Loucy (cell line): ENCODE measurements around the gene AKT1.

Experiments
- H2AFZ ChIP-seq: fragments of 200-600 bp; sonication (generic); 2 replicates; pipeline ENCODE4 v1.6.0; 2016; ENCODE audit warnings: antibody characterized with exemption, mild to moderate bottlenecking, low read length, moderate library complexity
- H3F3A ChIP-seq: fragments of 200-600 bp; 2 replicates; pipeline ENCODE4 v1.6.0; 2016; ENCODE audit warnings: antibody characterized with exemption, low read depth, mild to moderate bottlenecking
- H3K27me3 ChIP-seq: fragments of 200-600 bp; sonication (generic); 2 replicates; pipeline ENCODE4 v1.6.1; 2014; ENCODE audit warnings: low read length, mild to moderate bottlenecking; ENCODE audit not compliant: insufficient read depth, poor library complexity, severe bottlenecking
- H3K36me3 ChIP-seq: fragments of 200-600 bp; sonication (generic); 2 replicates; pipeline ENCODE4 v1.6.1; 2016; ENCODE audit warnings: low read length; ENCODE audit not compliant: insufficient read depth
- H3K4me1 ChIP-seq: fragments of 200-600 bp; sonication (generic); 2 replicates; pipeline ENCODE4 v1.5.1; 2014; ENCODE audit warnings: low read length, mild to moderate bottlenecking; ENCODE audit not compliant: insufficient read depth, poor library complexity, severe bottlenecking
- H3K4me2 ChIP-seq: fragments of 200-600 bp; sonication (generic); 2 replicates; pipeline ENCODE4 v1.6.0; 2014; ENCODE audit warnings: antibody characterized with exemption, low read length, low read depth, mild to moderate bottlenecking; ENCODE audit not compliant: poor library complexity, severe bottlenecking
- H3K4me3 ChIP-seq: fragments of 200-600 bp; sonication (generic); 2 replicates; pipeline ENCODE4 v1.5.1; 2014; ENCODE audit warnings: low read length, mild to moderate bottlenecking, mixed read lengths; ENCODE audit not compliant: poor library complexity, severe bottlenecking
- H3K79me2 ChIP-seq: fragments of 200-600 bp; sonication (generic); 2 replicates; pipeline ENCODE4 v1.6.1; 2014; ENCODE audit warnings: low read length; ENCODE audit not compliant: insufficient read depth
- H3K9ac ChIP-seq: fragments of 200-600 bp; sonication (generic); 2 replicates; pipeline ENCODE4 v1.6.0; 2014; ENCODE audit warnings: mild to moderate bottlenecking, low read depth, low read length, moderate library complexity; ENCODE audit not compliant: poor library complexity, severe bottlenecking
- H3K9me2 ChIP-seq: fragments of 200-600 bp; sonication (generic); replicated peaks from 2 replicates; pipeline ENCODE4 v1.6.1; 2016; ENCODE audit warnings: low read depth, low read length, mixed read lengths
- H3K9me3 ChIP-seq: fragments of 200-600 bp; sonication (generic); 2 replicates; pipeline ENCODE4 v1.6.1; 2014; ENCODE audit warnings: mild to moderate bottlenecking, antibody characterized with exemption, low read length, low read depth; ENCODE audit not compliant: insufficient read depth
- H4K20me1 ChIP-seq: fragments of 200-600 bp; sonication (generic); 2 replicates; pipeline ENCODE4 v1.6.0; 2014; ENCODE audit warnings: antibody characterized with exemption, low read length, mild to moderate bottlenecking; ENCODE audit not compliant: insufficient read depth, poor library complexity, severe bottlenecking
- CTCF ChIP-seq: fragments of 200-600 bp; sonication (generic); conservative IDR thresholded peaks from 2 replicates; pipeline ENCODE4 v1.5.1; 2014; ENCODE audit warnings: mild to moderate bottlenecking, antibody characterized with exemption, low read length
- EZH2phosphoT487 ChIP-seq: fragments of 200-600 bp; IDR thresholded peaks from 2 replicates; pipeline ENCODE4 v1.6.1; 2018; ENCODE audit warnings: antibody characterized with exemption, mild to moderate bottlenecking, moderate library complexity, borderline replicate concordance

The AKT1 gene

GRCh38 chr14:104793703-104793959 lies 1.9 kb downstream of the AKT1 start:
- H3K9ac ChIP-seq, result peak overlapping the region; percentile 72

GRCh38 chr14:104792945-104793702 lies 2.4 kb downstream of the AKT1 start:
- Histone ChIP-seq H3K79me2 (peaks cover 69% of the 10 kb centered on the region), H3K27me3 (no peaks in the 10 kb centered on the region), H3K4me1 (peaks cover 46% of the 10 kb centered on the region), H3K4me3 (peak overlapping the region; percentile 75), H2AFZ (no peak overlapping the region), H3K36me3 (no peaks in the 10 kb centered on the region; the same call in 1 of the 2 replicates), H4K20me1 (peaks cover 58% of the 10 kb centered on the region), H3K9me2 (no peaks in the 10 kb centered on the region), H3F3A (no peaks in the 10 kb centered on the region), H3K4me2 (peak overlapping the region; percentile 90), H3K9ac (peak overlapping the region; percentile 72), H3K9me3 (no peaks in the 10 kb centered on the region)
- TF ChIP-seq EZH2phosphoT487, result no peak
- peak; percentile 33; the same call in 1 of the 2 replicates for TF ChIP-seq CTCF

More at GRCh38 chr14:104793703-104793959, 1.9 kb downstream of the AKT1 start:
- no peak overlapping the region for H2AFZ ChIP-seq
- no peak for TF ChIP-seq CTCF
- TF ChIP-seq EZH2phosphoT487, result no peak
- H4K20me1 ChIP-seq, result peaks cover 54% of the 10 kb centered on the region
- H3K9me3 ChIP-seq, result no peaks in the 10 kb centered on the region
- H3K27me3 ChIP-seq, result no peaks in the 10 kb centered on the region
- no peaks in the 10 kb centered on the region; the same call in 1 of the 2 replicates for H3K36me3 ChIP-seq
- H3K4me2 ChIP-seq, result peak overlapping the region; percentile 90
- peaks cover 46% of the 10 kb centered on the region for H3K4me1 ChIP-seq
- peaks cover 64% of the 10 kb centered on the region for H3K79me2 ChIP-seq
- no peaks in the 10 kb centered on the region for H3K9me2 ChIP-seq
- no peaks in the 10 kb centered on the region; the same call in 1 of the 2 replicates for H3F3A ChIP-seq
- peak overlapping the region; percentile 75 for H3K4me3 ChIP-seq

GRCh38 chr14:104792101-104792884 lies 3.3 kb downstream of the AKT1 start:
- Histone ChIP-seq H4K20me1 (peaks cover 62% of the 10 kb centered on the region), H3K9me3 (no peaks in the 10 kb centered on the region), H3K9ac (peak overlapping the region; percentile 72), H3K27me3 (no peaks in the 10 kb centered on the region), H3F3A (no peaks in the 10 kb centered on the region), H3K79me2 (peaks cover 78% of the 10 kb centered on the region), H2AFZ (no peak overlapping the region), H3K9me2 (no peaks in the 10 kb centered on the region), H3K4me2 (peak overlapping the region; percentile 90), H3K4me1 (peaks cover 43% of the 10 kb centered on the region), H3K4me3 (peak overlapping the region; percentile 75), H3K36me3 (no peaks in the 10 kb centered on the region; the same call in 1 of the 2 replicates)
- no peak for TF ChIP-seq CTCF
- TF ChIP-seq EZH2phosphoT487, result no peak
